Keratinocyte (primary cell): ENCODE results near the gene POTEM. TPM values are rescaled to one million over a fixed set of nuclear protein-coding genes. Genes with fewer than 3 reads are reported as not detected.
"Not testable (repeated sequence)": the region's sequence is repeated elsewhere in the genome, so short reads cannot be mapped to it uniquely, and the experiment has no call there.

Experiments used
- DNase-seq: peaks from one replicate; pipeline ENCODE4 v3.0.0-alpha.2; 2011; ENCODE audit warnings: low read depth, missing footprints, low spot score
- FAIRE-seq: peaks from 2 replicates; lab custom pipeline; 2011; peaks lifted over from hg19 to GRCh38; lab: Jason Lieb, UNC
- H2AFZ ChIP-seq: 2 replicates; pipeline ENCODE4 v1.6.0; 2012; ENCODE audit warnings: low read length, control low read depth, inconsistent platforms; ENCODE audit not compliant: control insufficient read depth
- H3K27ac ChIP-seq: 2 replicates; pipeline ENCODE4 v1.5.1; 2011; ENCODE audit warnings: low read length; ENCODE audit not compliant: control insufficient read depth, insufficient read depth
- H3K27me3 ChIP-seq: 3 replicates; pipeline ENCODE4 v1.6.0; 2011; ENCODE audit warnings: low read length; ENCODE audit not compliant: control insufficient read depth, insufficient read depth; ENCODE audit errors: extremely low read depth
- H3K36me3 ChIP-seq, 2 experiments: 2 replicates in 1 of 2; 3 replicates in 1 of 2; pipeline ENCODE4 v1.5.1; 2011; ENCODE audit warnings: low read length in 2 of 2, mild to moderate bottlenecking in 1 of 2; ENCODE audit not compliant: control insufficient read depth in 2 of 2, insufficient read depth in 2 of 2; ENCODE audit errors: extremely low read depth in 1 of 2
- H3K4me1 ChIP-seq: 3 replicates; pipeline ENCODE4 v1.5.1; 2011; ENCODE audit warnings: low read length; ENCODE audit not compliant: control insufficient read depth, insufficient read depth; ENCODE audit errors: extremely low read depth
- H3K4me2 ChIP-seq: 3 replicates; pipeline ENCODE4 v1.6.0; 2011; ENCODE audit warnings: low read depth, low read length; ENCODE audit not compliant: control insufficient read depth, insufficient read depth; ENCODE audit errors: extremely low read depth
- H3K4me3 ChIP-seq, 3 experiments: fragments of 200-600 bp in 1 of 3; sonication (generic) in 1 of 3; 2 replicates in 2 of 3; 3 replicates in 1 of 3; pipeline ENCODE4 v1.5.1; 2011 to 2016; ENCODE audit warnings: low read length in 3 of 3, mild to moderate bottlenecking in 3 of 3, control low read depth in 2 of 3, inconsistent platforms in 1 of 3, low read depth in 1 of 3, mixed read lengths in 1 of 3, mixed run types in 1 of 3, moderate library complexity in 1 of 3; ENCODE audit not compliant: control insufficient read depth in 2 of 3, insufficient read depth in 2 of 3; ENCODE audit errors: extremely low read depth in 1 of 3
- H3K79me2 ChIP-seq: 2 replicates; pipeline ENCODE4 v1.6.0; 2012; ENCODE audit warnings: low read length; ENCODE audit not compliant: control insufficient read depth, insufficient read depth
- H3K9ac ChIP-seq: 3 replicates; pipeline ENCODE4 v1.6.0; 2011; ENCODE audit warnings: low read length; ENCODE audit not compliant: control insufficient read depth, insufficient read depth; ENCODE audit errors: extremely low read depth
- H3K9me1 ChIP-seq: 3 replicates; pipeline ENCODE4 v1.6.0; 2011; ENCODE audit warnings: low read length; ENCODE audit not compliant: control insufficient read depth, insufficient read depth; ENCODE audit errors: extremely low read depth
- H3K9me3 ChIP-seq: 2 replicates; pipeline ENCODE4 v1.5.1; 2012; ENCODE audit warnings: low read depth, low read length; ENCODE audit not compliant: control insufficient read depth
- H4K20me1 ChIP-seq: 3 replicates; pipeline ENCODE4 v1.6.0; 2011; ENCODE audit warnings: low read length; ENCODE audit not compliant: control insufficient read depth, insufficient read depth; ENCODE audit errors: extremely low read depth
- dilution Hi-C: fragments of 300-500 bp; cut with MboI; formaldehyde crosslinking; loops from one replicate; pipeline ENCODE4 v1.7.0; 2020; ENCODE audit warnings: low sequenced_read_pairs; ENCODE audit not compliant: extremely low pct_ligation_motif_present
- polyA plus RNA-seq, 5 experiments: library from polyadenylated mRNA; depleted of rRNA in 3 of 5; stranded (reverse) in 3 of 5; stranded (forward) in 1 of 5; unstranded in 1 of 5; fragments of >200 nt; gene quantifications; 1 replicate in 1 of 5; 2 replicates in 3 of 5; 3 replicates in 1 of 5; pipeline versions ENCODE4 v1.2.1 to v1.2.3, GENCODE V29; 2011 to 2012; ENCODE audit warnings: missing spikeins in 2 of 5, low read depth in 1 of 5, low replicate concordance in 1 of 5

POTEM gene
- polyA plus RNA-seq, 1 donor (not counting 4 experiments of a cell fraction or from before 2014, with no cell fraction given) = not detected

GRCh38 chr14:18938733-18939132, 28.5 kb upstream of the POTEM start:
- FAIRE-seq, H3K9me1 ChIP-seq, H3K9me3 ChIP-seq, H3K4me2 ChIP-seq, DNase-seq, H3K4me3 ChIP-seq, H3K27me3 ChIP-seq, dilution Hi-C loops, H3K4me1 ChIP-seq, H3K36me3 ChIP-seq, H2AFZ ChIP-seq, H3K9ac ChIP-seq, H3K79me2 ChIP-seq, H4K20me1 ChIP-seq, H3K27ac ChIP-seq: not testable (repeated sequence)

- FAIRE-seq, H3K4me2 ChIP-seq, H3K36me3 ChIP-seq, H2AFZ ChIP-seq, H4K20me1 ChIP-seq, H3K4me1 ChIP-seq, H3K27ac ChIP-seq, H3K27me3 ChIP-seq, H3K9me3 ChIP-seq, H3K9me1 ChIP-seq, dilution Hi-C loops, H3K9ac ChIP-seq, DNase-seq, H3K4me3 ChIP-seq, H3K79me2 ChIP-seq: not testable (repeated sequence)
These were observed 17.3 kb upstream of the POTEM start for GRCh38 chr14:18949939-18950338.

- H3K4me3 ChIP-seq, dilution Hi-C loops: not testable (repeated sequence)
These were observed 14.1 kb upstream of the POTEM start for GRCh38 chr14:18953085-18953484.

GRCh38 chr14:18955816-18956215, 11.4 kb upstream of the POTEM start:
- H3K9me3 ChIP-seq, H3K9ac ChIP-seq, DNase-seq, H3K27me3 ChIP-seq, FAIRE-seq, H3K9me1 ChIP-seq, dilution Hi-C loops, H3K4me2 ChIP-seq, H3K36me3 ChIP-seq, H3K79me2 ChIP-seq, H3K4me1 ChIP-seq, H2AFZ ChIP-seq, H3K4me3 ChIP-seq, H4K20me1 ChIP-seq, H3K27ac ChIP-seq: not testable (repeated sequence)

More at GRCh38 chr14:18953085-18953484, 14.1 kb upstream of the POTEM start:
- not testable (repeated sequence) for H3K9me3 ChIP-seq, H2AFZ ChIP-seq, H3K27ac ChIP-seq, H3K4me2 ChIP-seq, H3K9me1 ChIP-seq, H4K20me1 ChIP-seq, H3K4me1 ChIP-seq, DNase-seq, H3K27me3 ChIP-seq, FAIRE-seq, H3K79me2 ChIP-seq, H3K36me3 ChIP-seq, H3K9ac ChIP-seq

GRCh38 chr14:18961576-18961975, 5.7 kb upstream of the POTEM start:
- dilution Hi-C loops, H3K27me3 ChIP-seq, H3K4me2 ChIP-seq, H3K9me3 ChIP-seq, DNase-seq, H3K36me3 ChIP-seq, H4K20me1 ChIP-seq, H3K27ac ChIP-seq, FAIRE-seq, H3K79me2 ChIP-seq, H2AFZ ChIP-seq, H3K9me1 ChIP-seq, H3K4me1 ChIP-seq, H3K9ac ChIP-seq, H3K4me3 ChIP-seq: not testable (repeated sequence)
